ENCODE data around the gene XBP1. TPM values are rescaled to one million over a fixed set of nuclear protein-coding genes. Genes with fewer than 3 reads are reported as not detected.

XBP1 gene
- 90.9 and 107 TPM in 2 replicates for total RNA-seq

DNA sequence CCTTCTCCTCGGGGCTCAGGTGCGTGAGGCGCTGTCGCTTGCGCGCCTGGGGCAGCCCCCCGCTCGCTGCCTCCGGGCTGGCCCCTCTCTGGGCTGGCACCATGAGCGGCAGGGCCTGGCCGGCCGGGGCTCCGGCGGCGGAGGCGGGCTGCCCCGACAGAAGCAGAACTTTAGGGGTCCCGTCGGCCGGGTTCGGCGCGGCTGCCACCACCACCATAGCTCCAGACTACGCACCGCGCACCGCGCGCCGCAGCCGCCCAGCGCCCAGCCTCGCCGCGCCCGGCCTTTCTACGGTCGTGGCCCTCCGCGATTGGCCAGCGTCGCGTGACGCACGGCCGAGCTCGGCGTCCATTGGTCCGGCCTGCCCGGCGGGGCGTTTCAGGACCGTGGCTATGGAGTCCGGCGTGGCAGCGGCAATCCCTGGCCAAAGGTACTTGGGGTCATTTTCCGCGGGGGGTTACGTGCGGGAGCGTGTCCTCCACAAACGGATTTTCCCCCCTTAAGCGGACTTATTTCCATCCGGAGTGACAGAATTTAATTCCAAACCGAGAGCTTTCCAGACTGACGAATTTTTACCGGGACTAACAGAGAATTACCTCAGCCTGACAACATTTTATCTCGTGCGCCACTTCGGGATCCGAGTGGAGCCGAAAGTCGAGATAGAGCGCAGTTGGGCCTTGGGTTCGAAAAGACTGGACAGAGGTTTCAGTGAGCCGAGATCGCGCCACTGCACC is at the start of gene XBP1:
Gene XBP1 (minus strand): TSS at position 262 of the 734 bp plus-strand sequence.

DNA sequence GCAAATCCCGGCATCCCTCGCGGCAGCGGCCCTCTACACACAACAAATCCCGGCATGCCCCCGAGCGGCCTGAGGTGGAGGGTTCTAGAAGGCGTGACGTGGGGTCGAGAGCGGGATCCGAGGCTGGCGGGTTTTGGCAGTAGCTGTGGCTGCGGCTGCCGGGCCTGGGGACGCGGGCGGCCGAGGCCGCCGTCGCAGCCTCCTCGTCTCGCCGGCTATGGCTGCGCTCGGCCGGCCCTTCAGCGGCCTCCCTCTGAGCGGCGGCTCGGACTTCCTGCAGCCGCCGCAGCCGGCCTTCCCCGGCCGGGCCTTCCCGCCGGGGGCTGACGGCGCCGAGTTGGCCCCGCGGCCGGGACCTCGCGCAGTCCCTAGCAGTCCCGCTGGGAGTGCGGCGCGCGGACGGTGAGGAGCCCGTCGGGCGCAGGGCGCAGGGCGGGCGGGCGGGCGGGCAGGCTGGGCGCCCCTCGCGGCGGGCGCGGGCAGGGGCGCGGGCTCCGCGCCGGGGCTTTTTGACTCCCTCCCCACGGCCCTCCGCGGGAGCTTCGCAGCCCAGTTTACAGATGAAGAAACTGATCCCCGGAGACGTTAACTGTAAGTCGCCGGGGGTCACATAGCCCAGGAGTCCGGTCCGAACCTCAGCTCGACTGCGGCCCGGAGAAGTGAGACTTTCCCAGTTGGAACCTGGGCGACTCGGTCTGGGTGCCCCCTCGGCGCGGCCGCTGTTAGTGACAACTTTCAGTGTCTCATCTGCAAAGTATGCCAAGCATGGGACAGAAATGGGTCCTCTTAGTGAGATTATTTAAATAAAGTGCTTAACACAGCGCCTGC is 27.5 kb downstream of the XBP1 start, which contains the start of gene CCDC117:
Gene CCDC117 (plus strand): TSS at position 63 of the 828 bp plus-strand sequence. CDS start 155 bp downstream, at position 218.

Other genes starting within 250 kb of the XBP1 start
- 16.1 and 22.8 TPM in 2 replicates for gene TTC28, start 120.7 kb downstream of the XBP1 start, total RNA-seq
- gene CHEK2, start 58.7 kb downstream of the XBP1 start, total RNA-seq = 4.1 and 4.4 TPM in 2 replicates
- 21.2 and 23.8 TPM in 2 replicates for gene HSCB, start 58.5 kb downstream of the XBP1 start, total RNA-seq
- 14.3 and 16.8 TPM in 2 replicates for gene CCDC117, start 27.9 kb downstream of the XBP1 start, total RNA-seq
- 1.5 TPM in 2 replicates for gene ZNRF3, start 83.0 kb upstream of the XBP1 start, total RNA-seq